Activated CD4-positive, alpha-beta T cell treated with anti-CD3 and anti-CD28 coated beads for 4 hours (primary cell): ENCODE data around the gene FER.
"Not testable (repeated sequence)": the region's sequence is repeated elsewhere in the genome, so short reads cannot be mapped to it uniquely, and the experiment has no call there.

Source experiments
- DNase-seq, 2 donors: peaks; one replicate each; pipeline ENCODE4 v3.0.0-alpha.2; 2020

Gene FER

DNA sequence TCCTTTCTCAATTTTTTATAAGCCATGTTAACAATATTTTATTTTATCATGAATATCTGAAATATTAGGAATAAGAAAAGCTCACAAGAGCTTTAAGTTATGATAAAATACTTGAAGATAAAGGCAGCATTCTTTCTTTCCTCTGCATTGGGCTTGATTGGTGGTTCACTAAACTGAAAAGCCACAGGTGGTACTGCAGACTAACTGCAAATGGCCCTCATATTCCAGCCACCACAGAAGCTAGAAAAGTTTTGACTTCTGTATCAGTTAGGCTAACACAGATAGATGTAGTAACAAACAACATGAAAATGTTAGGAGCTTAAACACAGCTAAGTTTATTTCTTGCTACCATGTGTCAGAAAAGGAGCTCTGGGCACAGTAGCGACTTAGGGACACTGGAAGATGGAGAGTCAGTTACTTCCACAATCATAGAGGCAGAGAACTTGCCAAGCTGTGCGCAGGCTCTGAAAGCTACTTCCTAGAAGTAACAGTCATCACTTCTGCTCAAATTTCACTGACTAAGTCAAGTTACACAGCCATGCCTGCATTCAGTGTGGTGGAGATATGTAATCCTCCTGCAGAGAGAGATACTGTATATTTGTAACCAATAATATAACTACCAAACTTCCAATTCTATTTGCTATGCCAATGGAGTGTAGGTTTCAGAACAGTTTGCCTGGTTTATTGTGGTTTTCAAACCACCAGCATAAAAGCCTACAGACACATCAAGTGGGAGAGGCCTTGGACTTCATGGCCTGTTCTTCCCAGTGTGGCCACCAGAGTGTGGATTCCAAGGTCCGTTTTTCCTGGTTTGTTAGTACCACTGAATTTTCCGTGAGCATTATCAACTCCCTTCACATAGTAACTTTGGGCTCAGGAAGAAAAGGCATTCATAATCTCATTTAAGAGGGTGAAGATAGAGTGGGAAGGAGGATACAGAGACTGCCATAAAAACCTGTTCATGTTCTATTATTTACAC lies 393.8 kb downstream of the FER start:
- DNase-seq = no peak

DNA sequence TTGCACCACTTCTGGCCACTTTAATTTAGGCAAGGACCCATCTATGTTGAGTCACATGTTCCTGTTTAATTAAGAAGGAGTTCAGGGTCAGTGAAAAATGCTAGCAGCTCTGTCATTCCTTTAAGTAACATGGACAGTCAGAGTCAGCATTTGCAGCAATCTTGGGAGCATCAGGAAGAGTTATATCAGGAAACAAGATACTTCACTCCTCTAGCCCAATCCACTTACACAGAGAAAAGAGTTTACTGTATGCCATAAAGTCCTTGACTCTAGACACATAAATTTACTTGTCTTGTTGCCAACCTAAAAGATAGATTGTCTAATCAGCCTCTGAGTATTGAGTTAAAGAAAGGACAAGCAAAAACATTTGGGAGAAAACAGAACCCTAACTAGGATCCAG lies 395.3 kb downstream of the FER start:
- DNase-seq = no peak

DNA sequence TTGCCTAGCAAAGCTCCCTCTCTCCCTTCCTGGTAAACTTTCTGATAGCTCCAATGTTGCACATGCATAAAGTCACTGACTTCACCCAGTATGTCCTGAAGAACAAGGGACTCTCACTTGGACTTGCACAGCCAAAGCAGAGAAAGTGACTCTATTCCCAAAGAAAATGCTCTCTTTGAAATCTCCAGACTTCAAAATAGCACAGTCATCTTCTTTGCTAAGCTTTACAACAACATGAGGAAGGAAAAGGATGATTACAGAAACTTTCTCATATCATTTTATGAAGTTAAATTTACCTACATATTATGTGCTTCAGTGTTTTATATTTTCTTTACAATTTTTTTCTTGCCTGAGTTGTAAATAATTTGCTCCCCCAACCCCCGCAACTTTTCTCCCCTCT lies 397.4 kb downstream of the FER start:
- DNase-seq = no peak

DNA sequence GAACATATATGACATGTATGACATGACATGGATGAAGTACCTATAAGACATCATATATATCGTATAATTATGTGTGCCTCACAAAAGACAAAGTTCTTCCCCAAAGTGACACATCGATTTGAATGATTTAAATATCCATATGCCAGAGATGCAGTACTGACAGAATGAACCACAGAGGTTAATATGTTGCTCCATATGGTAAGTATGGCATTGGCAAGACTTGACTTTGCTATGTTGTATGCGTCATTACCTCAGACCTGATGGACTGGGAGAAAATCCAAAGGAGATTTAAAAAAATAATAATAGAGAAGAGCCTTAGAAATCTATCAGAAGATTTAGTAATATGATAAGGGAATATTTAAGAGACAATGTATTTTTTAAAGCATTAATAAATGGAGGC lies 398.9 kb downstream of the FER start:
- no peak for DNase-seq

DNA sequence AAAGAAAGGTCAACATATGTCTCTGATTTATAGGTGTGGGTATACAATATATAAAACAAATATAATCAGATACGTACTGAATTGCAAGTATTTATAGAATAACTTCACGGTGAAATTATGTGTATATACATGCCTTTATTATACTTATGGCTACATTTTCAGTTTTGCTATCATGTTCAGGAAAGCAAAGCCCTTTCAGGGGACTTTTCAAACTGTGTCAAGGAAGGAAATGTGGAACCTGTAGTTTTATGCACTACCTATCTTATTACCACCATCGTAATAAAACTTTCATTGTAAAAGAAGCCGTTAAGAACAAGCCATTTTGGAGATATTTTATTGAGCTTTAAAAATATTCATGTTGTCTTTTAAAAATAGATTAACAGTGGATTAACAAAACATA lies 404.9 kb downstream of the FER start:
- DNase-seq = no peak

DNA sequence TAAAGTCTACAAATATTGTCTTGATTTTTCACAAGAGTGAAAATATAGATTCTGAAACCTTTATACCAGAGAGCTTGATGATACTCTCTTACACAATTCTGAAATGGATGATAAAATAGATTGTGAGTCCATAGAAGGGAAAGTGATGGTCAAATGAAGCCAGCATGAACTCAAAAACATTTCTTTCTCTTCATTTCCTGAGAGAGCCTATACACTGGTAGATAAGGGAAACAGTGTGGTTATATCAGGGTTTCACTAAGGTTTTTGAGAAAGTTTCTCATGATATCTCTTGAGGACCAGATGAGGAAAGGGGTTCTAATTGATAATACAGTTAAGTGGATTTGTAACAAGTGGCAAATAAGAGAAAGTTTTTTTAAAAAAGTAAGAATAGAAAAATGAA lies 407.9 kb downstream of the FER start:
- no peak for DNase-seq

DNA sequence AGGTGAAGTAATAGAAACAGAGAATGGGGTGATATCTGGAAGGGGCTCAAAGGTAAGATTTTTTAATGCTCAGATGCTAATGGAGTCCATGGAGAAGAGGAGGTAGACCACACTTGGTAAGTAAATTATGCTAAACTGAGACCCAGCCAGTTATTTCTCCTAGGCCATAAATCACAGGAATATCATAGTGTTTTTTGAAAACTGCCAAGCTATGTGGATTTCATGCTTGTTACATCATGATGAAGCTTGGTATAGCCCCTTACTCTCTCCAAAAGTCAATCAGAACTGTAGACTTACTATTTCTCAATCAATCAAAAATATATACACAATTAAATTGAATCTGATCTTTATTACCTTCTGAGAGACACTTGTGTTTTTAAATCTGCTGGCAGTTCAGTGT lies 409.2 kb downstream of the FER start:
- no peak for DNase-seq

DNA sequence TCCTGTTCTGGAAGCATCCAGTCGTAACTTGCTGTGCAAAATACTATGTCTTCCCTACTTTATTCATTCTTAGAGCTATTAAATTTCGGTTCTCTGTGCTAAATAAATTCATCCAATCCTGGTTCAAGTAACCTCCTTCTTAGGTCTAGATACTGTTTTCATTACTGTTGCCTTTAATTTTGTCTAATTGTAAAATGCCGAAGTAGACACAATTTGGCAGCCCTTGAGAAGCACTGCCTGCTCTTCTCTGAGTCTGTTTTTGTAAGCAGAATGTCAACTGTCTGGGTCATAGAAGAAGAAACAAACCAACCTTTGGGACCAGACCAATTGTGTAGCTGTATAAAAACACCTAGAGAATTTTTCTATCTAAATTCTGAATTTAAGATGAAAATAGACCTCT lies 412.8 kb downstream of the FER start:
- no peak for DNase-seq

DNA sequence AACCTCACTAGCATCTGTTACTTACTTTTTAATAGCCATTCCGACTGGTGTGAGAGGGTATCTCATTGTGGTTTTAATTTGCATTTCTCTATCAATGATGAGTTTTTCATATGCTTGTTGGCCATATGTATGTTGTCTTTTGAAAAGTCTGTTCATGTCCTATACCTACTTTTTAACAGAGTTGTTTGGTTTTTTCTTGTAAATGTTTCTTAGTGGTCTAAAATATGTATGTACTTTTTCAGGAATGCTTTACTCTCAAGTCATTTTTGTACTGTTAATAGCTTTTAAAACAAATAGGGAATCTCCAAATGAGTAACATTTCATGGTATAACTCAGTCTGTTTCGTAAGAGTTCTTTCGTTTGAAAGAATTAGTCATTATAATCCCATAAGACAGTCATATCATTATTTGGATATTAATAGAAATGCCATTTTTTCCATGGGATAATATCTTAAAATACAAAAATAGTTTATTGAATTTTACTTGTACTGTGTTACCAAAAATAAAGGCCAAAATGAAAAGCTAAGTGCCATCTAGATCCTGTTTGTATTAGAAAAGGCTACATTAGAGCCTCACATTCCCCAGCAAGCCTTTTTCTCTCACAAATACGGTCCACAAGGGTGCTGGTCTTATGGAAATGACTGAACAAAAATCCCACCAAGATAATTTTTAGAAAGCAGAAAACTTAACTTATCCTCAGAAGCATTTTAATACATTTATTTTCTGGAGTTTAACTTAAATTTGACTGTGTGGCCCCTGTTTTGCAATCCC lies 414.4 kb downstream of the FER start:
- DNase-seq = no peak

DNA sequence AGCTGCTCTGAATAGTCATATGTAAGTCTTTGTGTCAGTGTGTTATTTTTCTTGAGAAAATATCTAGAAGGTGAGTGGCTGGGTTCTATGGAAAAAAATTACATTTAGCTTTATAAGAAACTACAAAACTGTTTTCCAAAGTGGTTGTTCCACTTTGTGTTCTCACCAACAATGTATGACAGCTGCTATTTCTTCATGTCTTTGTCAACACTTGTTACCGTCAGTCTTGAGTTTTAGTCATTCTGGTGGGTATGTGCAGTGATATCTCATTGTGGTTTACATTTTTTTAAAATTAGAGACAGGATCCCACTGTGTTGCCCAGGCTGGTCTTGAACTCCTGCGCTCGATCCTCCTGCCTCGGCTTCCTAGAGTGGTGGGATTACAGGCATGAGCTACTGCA lies 415.6 kb downstream of the FER start:
- no peak for DNase-seq

DNA sequence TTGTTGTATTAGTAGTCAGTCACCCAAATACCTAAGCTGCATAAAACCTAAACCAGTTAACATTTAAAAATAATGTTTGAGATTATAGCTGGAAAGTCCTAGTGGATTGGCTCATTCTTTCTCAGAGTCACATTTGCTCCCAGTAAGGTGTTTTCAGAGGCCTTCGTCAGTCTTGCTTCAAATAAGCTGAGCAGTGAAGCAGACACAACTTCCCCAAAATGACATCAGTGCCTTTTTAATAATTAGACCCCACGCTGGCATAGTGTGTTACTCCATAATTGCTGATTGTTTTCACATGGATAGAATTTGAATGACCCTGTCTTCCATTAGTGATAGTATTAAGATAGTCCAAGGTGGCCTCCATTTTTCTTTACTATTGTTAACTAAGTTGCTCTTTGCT lies 416.3 kb downstream of the FER start:
- no peak for DNase-seq

DNA sequence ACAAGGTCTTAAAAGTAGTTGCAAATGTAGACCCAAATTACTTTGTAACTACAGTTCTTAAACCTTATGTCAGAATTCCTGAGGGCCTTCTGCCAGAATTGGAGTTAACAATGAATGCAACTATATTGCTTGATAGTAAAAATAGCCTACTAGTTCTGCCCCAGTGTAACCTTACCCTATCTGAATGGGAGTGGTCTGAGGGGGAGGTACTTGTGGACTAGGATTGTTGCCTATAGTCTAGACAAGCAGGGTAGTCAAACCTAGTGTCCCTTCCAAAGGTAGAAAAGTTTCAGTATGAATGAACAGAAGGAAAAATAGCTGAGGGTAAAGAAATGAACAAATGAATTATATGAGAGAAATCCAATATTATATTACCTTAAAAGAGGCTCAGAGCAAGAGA lies 419.9 kb downstream of the FER start:
- DNase-seq = no peak

DNA sequence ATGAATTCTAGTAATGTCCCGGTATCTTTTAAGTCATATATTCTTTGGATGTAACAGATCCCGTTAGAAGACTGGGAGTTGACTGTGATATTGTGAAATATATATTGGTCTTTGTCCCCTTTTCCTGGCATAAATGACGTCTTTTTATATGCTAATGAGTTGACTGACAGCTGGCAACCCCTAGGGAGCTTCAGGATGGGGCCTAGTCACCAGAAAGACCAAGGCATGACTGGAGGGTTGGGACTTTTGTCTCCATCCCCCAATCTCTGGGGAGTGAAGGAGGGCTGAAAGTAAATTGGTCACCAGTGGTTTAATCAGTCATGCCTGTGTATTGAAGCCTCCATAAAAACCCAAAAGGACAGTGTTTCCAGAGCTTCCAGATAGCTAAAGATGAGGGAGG lies 420.5 kb downstream of the FER start:
- DNase-seq = no peak

DNA sequence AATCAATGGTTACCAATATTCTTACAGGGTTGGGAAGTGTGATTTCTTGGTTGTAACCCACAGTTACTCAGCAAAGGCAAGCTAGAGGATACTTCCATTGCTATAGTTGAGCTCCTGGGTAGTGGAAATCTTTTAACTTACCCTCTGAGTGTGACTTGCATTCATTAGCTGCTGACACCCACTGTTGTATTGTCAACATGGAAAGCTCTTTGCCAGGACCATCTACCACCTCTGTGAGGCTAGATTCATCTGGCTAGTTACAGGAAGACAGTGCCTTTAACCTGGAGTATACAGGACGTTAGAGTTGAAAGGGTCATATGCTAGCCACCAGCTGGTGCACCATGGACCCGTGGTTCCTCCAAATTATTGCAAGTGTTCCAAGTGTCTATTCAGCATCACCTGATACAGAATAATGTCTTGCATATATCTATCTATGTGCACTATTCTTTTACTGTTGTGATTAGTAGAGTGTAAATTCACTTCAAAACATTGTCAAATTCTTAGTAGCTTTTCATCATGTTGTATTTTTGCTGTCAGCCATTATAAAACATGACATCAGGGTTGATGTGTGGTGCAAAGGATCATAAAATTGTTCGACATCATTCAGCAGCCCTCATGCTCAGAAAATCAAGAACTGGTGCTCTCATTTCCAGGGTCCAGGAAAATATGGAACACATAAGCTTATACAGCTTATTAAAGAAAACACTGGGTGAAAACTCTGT lies 423.1 kb downstream of the FER start:
- no peak for DNase-seq

DNA sequence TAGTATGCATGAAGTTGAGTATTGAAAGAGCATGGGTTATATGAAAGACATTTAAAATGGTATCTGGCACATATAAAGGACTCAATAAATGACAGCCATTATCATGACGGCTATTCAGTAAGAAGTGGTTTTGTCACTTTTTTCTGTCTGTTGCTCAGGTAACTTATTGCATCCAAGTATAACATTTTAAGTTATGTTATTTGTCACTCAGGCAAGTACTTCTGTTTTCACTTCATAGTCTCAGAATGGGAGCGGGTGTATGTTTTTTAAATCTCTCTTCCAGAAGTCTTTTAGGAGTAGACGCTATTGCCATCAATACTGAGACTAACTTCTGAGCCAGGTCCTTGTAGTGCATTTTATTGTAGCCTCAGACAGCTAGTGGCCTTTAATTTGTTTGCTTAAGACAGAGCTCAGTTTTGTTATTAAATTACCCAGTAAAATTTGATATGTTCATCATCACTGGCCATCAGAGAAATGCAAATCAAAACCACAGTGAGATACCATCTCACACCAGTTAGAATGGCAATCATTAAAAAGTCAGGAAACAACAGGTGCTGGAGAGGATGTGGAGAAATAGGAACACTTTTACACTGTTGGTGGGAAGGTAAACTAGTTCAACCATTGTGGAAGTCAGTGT lies 423.9 kb downstream of the FER start:
- not testable (repeated sequence) for DNase-seq

DNA sequence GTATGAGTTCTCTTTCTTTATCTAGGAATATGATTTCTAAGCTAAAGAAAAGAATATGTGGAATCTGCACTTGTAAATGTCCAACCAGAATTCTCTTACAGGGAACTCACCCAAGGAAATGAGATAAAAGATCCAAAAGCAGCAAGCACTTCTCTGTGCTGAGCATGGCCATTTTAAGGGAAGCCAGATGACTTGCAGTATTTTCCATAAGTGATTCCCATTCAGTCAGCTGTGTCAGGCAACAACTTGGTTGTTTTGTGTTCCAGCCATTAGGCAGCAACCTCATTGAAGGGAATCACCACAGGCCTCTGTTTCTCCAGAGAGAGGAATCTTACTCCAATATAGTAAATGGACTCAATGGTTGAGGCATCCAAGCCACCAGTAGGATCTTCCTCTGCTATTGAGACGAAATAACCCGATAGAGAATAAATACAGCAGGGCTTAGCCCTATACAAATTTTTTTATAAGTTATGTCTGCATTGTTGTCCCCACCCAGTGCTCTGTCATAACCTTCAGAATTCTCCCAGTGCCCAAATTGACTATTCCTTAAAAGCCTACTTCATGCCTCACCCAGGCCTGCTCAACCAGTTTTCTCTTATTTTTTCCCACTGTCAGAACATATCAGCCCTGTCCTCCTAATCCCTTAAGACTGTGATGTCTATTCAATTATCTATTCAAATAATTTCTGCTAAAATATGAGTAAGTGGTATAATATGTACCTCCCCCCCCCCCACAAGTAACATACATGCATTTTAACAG lies 425.5 kb downstream of the FER start:
- no peak for DNase-seq

DNA sequence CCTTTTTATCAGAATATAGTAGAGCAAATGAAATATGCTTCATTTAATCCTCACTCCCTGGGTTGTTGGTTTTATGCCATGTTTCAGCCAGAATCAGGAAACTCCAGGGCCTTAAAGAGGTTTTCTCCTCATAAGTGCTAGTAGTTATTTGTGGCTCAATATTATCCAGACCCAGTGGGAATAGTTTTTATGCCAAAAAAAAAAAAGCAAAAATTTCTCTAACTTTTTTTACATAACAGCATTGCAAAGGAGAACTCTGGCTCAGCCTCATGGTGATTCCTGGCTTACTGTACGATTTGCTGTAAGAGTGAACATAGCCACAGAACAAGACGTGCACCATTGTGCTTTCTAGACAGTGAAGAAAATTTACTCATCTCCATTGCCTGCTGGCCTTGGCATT lies 429.5 kb downstream of the FER start:
- no peak for DNase-seq

DNA sequence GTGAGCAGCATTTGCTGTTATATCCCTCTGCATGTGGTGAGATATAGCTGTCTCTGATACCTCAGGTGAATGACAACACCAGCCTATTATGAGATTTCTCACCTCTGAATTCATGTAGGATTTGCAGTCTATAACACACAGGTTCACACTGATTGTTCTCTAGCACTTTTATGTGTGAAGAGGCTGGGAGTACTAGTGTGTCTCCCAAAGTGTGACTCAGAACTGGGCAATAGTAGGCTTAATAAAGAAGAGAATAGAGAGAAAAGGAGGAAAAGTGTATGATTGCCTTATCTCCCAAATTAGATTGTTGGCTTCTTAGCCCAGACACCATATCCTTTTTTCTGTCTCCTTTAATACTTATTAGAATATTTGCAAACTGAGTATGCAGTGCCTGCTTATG lies 430.1 kb downstream of the FER start:
- DNase-seq = no peak

DNA sequence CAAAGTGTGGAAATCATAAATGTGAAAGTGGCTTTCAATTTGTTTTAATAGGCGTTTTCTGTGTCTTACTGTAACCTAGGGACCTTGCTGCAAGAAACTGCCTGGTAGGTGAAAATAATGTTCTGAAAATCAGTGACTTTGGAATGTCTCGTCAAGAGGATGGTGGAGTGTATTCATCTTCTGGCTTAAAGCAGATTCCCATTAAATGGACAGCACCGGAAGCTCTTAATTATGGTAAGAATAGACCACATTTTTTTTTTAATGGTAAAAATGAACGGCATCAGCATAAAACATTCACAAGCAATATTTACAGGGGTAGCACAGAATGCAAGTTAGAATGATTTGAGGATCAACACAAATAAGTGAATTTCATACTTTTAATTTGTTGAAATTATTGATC lies 433.0 kb downstream of the FER start:
- no peak for DNase-seq

DNA sequence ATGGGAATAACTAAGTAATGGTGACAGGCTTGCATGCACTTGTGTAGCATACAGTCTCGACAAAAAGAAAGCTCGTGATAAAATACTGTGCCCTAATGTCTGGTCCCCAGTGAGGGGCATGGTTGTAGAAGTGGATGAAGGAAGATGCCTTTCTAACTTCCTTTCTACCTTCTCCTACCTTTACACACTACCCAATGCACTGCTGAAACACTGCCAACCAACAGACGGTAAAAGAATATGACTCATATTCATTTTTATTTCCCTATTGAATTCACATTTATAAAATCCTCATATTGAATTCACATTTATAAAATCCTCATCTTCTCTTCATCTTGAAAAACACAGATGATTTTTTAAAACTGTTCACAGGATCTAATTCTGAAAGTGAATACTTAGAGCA lies 439.1 kb downstream of the FER start:
- DNase-seq = no peak

DNA sequence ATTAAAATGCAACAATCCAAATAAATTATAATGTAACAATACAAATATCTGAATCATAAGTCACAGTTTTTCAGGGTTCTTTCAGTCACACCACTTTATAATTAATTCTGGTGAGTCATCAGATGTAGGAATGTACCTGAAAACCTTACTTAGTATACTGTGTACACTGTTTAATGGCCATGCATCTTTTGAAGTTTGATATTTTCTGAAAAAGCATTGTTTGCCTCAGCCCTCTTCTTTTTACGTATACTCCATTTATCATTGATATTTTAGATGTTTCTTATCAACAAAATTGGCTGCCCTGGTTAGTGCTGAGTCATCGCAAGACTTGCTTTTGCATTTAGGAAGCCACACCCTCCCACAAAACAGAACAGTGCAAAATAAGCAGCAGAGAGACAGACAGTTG lies 443.5 kb downstream of the FER start:
- DNase-seq = no peak

DNA sequence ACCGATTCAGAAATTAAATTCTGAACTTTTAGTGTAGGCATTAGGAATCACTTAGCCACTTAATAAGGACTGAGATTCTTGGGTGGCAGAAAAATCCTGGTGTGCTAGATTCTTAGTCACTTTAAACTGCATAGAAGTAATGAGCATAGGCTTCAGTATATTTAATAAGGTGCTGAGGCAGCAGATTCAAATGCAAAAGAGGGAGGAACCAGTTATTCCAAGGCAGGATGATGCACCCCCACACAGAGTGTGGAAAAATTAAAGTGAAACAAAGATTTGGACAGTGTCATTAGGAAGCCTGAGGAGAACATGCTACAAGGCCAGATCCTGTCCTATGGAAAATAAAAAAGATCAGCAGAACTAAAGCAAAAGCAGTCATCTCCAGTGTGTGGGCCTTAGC lies 444.3 kb downstream of the FER start:
- no peak for DNase-seq
